Thyroid gland (tissue), 4 donors: ENCODE measurements around the gene OBSCN. TPM values are rescaled to one million over a fixed set of nuclear protein-coding genes. Genes with fewer than 3 reads are reported as not detected.
A peak's percentile ranks its signal among the peaks of the same experiment; 100 is the strongest.

Experiments
- DNase-seq, 2 donors: peaks; one replicate each; pipeline ENCODE4 v3.0.0-alpha.2; 2019
- H3K27ac ChIP-seq, 3 donors: fragments of 200-600 bp; sonication (generic); 1 replicate in 2 of 3; 2 replicates in 1 of 3; pipeline ENCODE4 v1.5.1; 2016 to 2019; ENCODE audit warnings: mild to moderate bottlenecking in 1 of 3, moderate library complexity in 1 of 3
- H3K27me3 ChIP-seq: fragments of 200-600 bp; sonication (generic); one replicate; pipeline ENCODE4 v1.5.1; 2019
- H3K36me3 ChIP-seq, 2 donors: fragments of 200-600 bp; sonication (generic); one replicate each; pipeline ENCODE4 v1.5.1; 2016 to 2019
- H3K4me1 ChIP-seq, 2 donors: fragments of 200-600 bp; sonication (generic); one replicate each; pipeline ENCODE4 v1.5.1; 2017 to 2019
- H3K4me3 ChIP-seq, 3 donors: fragments of 200-600 bp; sonication (generic); replicated peaks in 1 of 3; 1 replicate in 2 of 3; 2 replicates in 1 of 3; pipeline ENCODE4 v1.5.1; 2016; ENCODE audit warnings: mild to moderate bottlenecking in 1 of 3
- H3K9me3 ChIP-seq: fragments of 200-600 bp; sonication (generic); one replicate; pipeline ENCODE4 v1.5.1; 2017
- POLR2A ChIP-seq, 2 donors: fragments of 450-650 bp; IDR thresholded peaks; one replicate each; pipeline ENCODE4 v1.6.1; 2017; ENCODE audit warnings: antibody characterized with exemption in 2 of 2, mild to moderate bottlenecking in 2 of 2, moderate library complexity in 1 of 2
- WGBS, 2 donors: methylation state at CpG; one replicate each; pipeline ENCODE4 v1.1.5; 2017; 5-methylcytosine and 5-hydroxymethylcytosine counted together
- intact Hi-C: fragments of 100-400 bp; cut with DNase I; formaldehyde crosslinking; loops from one replicate; pipeline ENCODE4 v1.15.1; 2023
- total RNA-seq, 4 donors: library from RNA; depleted of rRNA; stranded (reverse); fragments of >200 nt; gene quantifications; one replicate each; pipeline ENCODE4 v1.2.3, GENCODE V29; 2016
- TF ChIP-seq, protein P1 (sequence below), 6 experiments: fragments of 200-600 bp in 3 of 6; fragments of 450-650 bp in 3 of 6; sonication (generic) in 3 of 6; IDR thresholded peaks; one replicate each; pipeline ENCODE4 v1.5.1; 2016 to 2019; ENCODE audit warnings: antibody characterized with exemption in 6 of 6, mild to moderate bottlenecking in 2 of 6, inconsistent platforms in 1 of 6, moderate library complexity in 1 of 6

Gene OBSCN
- total RNA-seq, 4 donors from 2014 or later = 24.0 to 35.1 (median 31.5) TPM

DNA sequence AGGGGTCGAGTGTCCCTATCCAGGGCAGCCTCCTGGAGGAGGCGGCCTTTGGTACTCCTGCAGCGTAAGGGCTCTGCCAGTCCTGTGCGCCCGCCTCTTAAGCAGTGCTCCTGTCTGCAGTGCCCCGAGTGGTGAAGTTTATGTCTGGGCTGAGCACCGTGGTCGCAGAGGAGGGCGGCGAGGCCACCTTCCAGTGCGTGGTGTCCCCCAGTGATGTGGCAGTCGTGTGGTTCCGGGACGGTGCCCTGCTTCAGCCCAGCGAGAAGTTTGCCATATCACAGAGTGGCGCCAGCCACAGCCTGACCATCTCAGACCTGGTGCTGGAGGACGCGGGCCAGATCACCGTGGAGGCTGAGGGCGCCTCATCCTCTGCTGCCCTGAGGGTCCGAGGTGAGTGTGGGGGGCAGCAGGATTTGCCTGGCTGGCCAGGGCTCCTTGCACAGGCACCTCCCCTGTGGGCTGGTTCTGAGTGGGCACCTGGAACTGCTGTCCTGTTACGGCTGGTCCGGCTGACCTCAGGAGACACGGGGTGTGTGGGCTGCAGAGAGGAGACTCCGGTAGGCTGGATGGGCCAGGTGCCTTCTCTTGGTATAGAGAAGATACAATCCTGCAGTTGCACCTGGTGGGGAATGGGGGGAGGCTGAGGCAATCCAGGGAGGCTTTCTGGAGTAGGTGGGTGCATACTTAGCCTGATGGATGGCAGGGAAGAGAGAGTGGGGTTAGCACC is 66.8 kb downstream of the OBSCN start:
- WGBS, 2 donors = 84 to 97% methylated on average over 7 to 15 of the region's 25 CpGs
- no peaks in the 10 kb centered on the region for H3K27me3 ChIP-seq
- no peak overlapping the region for H3K4me3 ChIP-seq
- intact Hi-C loops = no loop called here
- no peak for TF ChIP-seq POLR2A (IDR thresholded peaks at IDR 0.05)
- TF ChIP-seq, protein P1, sequence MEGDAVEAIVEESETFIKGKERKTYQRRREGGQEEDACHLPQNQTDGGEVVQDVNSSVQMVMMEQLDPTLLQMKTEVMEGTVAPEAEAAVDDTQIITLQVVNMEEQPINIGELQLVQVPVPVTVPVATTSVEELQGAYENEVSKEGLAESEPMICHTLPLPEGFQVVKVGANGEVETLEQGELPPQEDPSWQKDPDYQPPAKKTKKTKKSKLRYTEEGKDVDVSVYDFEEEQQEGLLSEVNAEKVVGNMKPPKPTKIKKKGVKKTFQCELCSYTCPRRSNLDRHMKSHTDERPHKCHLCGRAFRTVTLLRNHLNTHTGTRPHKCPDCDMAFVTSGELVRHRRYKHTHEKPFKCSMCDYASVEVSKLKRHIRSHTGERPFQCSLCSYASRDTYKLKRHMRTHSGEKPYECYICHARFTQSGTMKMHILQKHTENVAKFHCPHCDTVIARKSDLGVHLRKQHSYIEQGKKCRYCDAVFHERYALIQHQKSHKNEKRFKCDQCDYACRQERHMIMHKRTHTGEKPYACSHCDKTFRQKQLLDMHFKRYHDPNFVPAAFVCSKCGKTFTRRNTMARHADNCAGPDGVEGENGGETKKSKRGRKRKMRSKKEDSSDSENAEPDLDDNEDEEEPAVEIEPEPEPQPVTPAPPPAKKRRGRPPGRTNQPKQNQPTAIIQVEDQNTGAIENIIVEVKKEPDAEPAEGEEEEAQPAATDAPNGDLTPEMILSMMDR (IDR thresholded peaks at IDR 0.05) = no peak
- H3K4me1 ChIP-seq = peaks cover 13 to 14% of the 10 kb centered on the region in 2 donors
- no peak for DNase-seq
- H3K9me3 ChIP-seq = no peaks in the 10 kb centered on the region
- no peaks in the 10 kb centered on the region for H3K36me3 ChIP-seq
- no peak overlapping the region for H3K27ac ChIP-seq

DNA sequence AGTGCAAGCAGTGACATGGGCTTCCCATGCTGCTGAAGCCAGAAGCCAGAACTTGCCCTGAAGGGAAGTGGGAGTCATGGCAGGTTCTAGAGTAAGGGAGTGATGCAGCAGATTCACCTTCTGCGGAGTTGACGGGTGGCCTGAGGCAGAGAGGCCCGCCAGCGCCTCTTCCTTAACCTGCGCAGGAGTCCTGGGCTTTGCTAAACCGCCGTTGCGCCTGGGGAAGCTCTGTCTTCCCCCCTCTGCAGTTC is 67.3 kb downstream of the OBSCN start:
- 57 to 74% methylated on average over 7 to 8 of the region's 8 CpGs for WGBS, 2 donors
- Histone ChIP-seq H3K4me3 (peak overlapping the region in 1 of 3 donors; percentile 58), H3K27ac (no peak overlapping the region), H3K9me3 (no peaks in the 10 kb centered on the region), H3K27me3 (no peaks in the 10 kb centered on the region), H3K4me1 (peaks cover 13 to 14% of the 10 kb centered on the region in 2 donors), H3K36me3 (no peaks in the 10 kb centered on the region)
- intact Hi-C loops = no loop called here
- TF ChIP-seq POLR2A (IDR thresholded peaks at IDR 0.05) = no peak
- TF ChIP-seq, protein P1 (IDR thresholded peaks at IDR 0.05) = no peak
- no peak for DNase-seq

DNA sequence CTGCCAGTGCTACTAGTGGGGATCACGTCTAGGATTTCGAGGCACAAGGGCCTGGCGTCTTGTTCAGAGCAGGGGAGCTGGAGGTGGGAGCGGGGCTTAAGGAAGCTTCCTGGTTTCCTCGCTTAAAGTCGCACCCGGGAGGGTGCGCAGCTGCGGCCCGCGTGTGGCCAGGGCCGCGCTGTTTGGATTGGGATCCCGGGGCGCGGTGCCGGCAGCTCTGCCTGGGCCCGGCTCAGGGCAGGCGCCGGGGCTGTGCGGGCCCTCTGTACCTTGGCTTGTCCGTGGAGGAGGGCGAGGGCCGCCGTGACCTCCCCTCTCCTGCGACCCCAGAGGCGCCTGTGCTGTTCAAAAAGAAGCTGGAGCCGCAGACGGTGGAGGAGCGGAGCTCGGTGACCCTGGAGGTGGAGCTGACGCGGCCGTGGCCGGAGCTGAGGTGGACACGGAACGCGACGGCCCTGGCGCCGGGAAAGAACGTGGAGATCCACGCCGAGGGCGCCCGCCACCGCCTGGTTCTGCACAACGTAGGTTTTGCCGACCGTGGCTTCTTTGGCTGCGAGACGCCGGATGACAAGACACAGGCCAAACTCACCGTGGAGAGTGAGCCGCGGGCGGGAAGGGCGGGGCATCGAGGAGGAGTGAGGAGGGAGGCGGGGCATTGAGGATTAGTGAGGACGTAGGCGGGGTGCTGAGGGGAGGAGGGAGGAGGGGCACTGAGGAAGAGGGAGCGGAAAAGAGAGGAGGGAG is 67.8 kb downstream of the OBSCN start:
- Histone ChIP-seq H3K9me3 (no peaks in the 10 kb centered on the region), H3K4me3 (peak overlapping the region in 2 of 3 donors; percentile 20 to 58), H3K27me3 (no peaks in the 10 kb centered on the region), H3K27ac (peak overlapping the region in 2 of 3 donors; percentile 62 to 68), H3K4me1 (peaks cover 13 to 14% of the 10 kb centered on the region in 2 donors), H3K36me3 (no peaks in the 10 kb centered on the region)
- TF ChIP-seq, protein P1 (IDR thresholded peaks at IDR 0.05) = no peak
- peak in 1 of 2 donors; percentile 50 for TF ChIP-seq POLR2A (IDR thresholded peaks at IDR 0.05)
- DNase-seq = peak; percentile 90
- 5 to 6% methylated on average over 41 to 48 of the region's 63 CpGs for whole genome bisulfite sequencing, 2 donors
- intact Hi-C loops = no loop called here

DNA sequence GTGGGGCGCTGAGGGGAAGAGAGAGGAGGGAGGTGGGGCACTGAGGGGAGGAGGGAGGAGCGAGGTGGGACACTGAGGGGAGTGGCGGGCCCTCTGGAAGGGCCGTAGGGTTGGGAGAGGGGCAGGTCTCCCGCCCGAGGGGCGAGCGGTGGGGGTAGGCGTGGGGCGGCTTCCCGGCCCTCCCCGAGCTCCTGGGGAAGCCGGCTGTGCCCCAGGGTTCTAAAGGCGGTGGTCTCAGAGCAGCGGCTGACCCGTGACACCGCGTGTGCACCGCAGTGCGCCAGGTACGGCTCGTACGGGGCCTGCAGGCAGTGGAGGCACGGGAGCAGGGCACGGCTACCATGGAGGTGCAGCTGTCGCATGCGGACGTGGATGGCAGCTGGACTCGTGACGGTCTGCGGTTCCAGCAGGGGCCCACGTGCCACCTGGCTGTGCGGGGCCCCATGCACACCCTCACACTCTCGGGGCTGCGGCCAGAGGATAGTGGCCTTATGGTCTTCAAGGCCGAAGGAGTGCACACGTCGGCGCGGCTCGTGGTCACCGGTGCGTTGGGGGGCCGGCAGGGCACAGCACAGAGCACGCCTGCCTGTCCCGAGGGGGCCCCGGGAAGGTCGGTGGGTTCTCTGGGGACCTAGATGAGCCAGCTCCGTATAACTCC is 68.5 kb downstream of the OBSCN start:
- H3K4me1 ChIP-seq = peaks cover 13 to 14% of the 10 kb centered on the region in 2 donors
- H3K36me3 ChIP-seq = no peaks in the 10 kb centered on the region
- intact Hi-C loops = no loop called here
- peak overlapping the region in 2 of 3 donors; percentile 14 to 62 for H3K27ac ChIP-seq
- peak; percentile 22 to 26 for DNase-seq
- no peaks in the 10 kb centered on the region for H3K9me3 ChIP-seq
- TF ChIP-seq POLR2A (IDR thresholded peaks at IDR 0.05) = no peak
- TF ChIP-seq, protein P1 (IDR thresholded peaks at IDR 0.05) = no peak
- H3K4me3 ChIP-seq = peak overlapping the region in 2 of 3 donors; percentile 20 to 58
- WGBS, 2 donors = 9 to 19% methylated on average over 14 to 16 of the region's 49 CpGs
- H3K27me3 ChIP-seq = no peaks in the 10 kb centered on the region
